HepG2 (cell line): ENCODE measurements around the gene TARS3. TPM values are rescaled to one million over a fixed set of nuclear protein-coding genes. Genes with fewer than 3 reads are reported as not detected.

ENCODE experiments used
- CEBPB ChIP-seq: IDR thresholded peaks from 2 replicates; pipeline ENCODE4 v1.6.1; 2011; ENCODE audit warnings: low read depth, low read length, improper control_type of control experiment, borderline replicate concordance
- NFRKB ChIP-seq: fragments of 450-650 bp; IDR thresholded peaks from 2 replicates; pipeline ENCODE4 v1.6.1; 2017
- ZFP36L1 ChIP-seq: sonication (generic); formaldehyde crosslinking; IDR thresholded peaks from 2 replicates; pipeline ENCODE4 v1.8.0; 2022; ENCODE audit warnings: mild to moderate bottlenecking, missing genetic modification reagents, moderate library complexity
- ZNF496 ChIP-seq: sonication (generic); formaldehyde crosslinking; IDR thresholded peaks from 2 replicates; pipeline ENCODE4 v1.8.1; 2023; ENCODE audit warnings: mild to moderate bottlenecking, moderate library complexity, missing genetic modification reagents; ENCODE audit not compliant: insufficient replicate concordance
- ZNF790 ChIP-seq: sonication (generic); formaldehyde crosslinking; IDR thresholded peaks from 2 replicates; pipeline ENCODE4 v1.8.0; 2022; ENCODE audit warnings: missing genetic modification reagents, mild to moderate bottlenecking, borderline replicate concordance
- polyA plus RNA-seq, 8 experiments: library from polyadenylated mRNA; depleted of rRNA in 3 of 8; stranded (reverse) in 7 of 8; unstranded in 1 of 8; fragments of >200 nt; fragmentation: Illumina TruSeq in 4 of 8; extraction: Trizol in 4 of 8; gene quantifications; 2 replicates each; pipeline versions ENCODE4 v1.2.1 to v1.2.3, GENCODE V29; 2011 to 2016; ENCODE audit warnings: low read depth in 4 of 8, missing spikeins in 1 of 8, mixed read lengths in 1 of 8; ENCODE audit not compliant: insufficient read depth in 1 of 8
- total RNA-seq, 5 experiments: library from RNA; depleted of rRNA; stranded (reverse); fragments of >200 nt; fragmentation: Illumina TruSeq; extraction: Trizol; gene quantifications; 2 replicates each; pipeline ENCODE4 v1.2.3, GENCODE V29; 2016; ENCODE audit warnings: low read depth in 1 of 5
- TF ChIP-seq, protein P1 (sequence below): fragments of 450-650 bp; IDR thresholded peaks from 2 replicates; pipeline ENCODE4 v1.6.1; 2016
- TF ChIP-seq, protein P2 (sequence below): conservative IDR thresholded peaks from 2 replicates; pipeline ENCODE4 v1.6.1; 2018; ENCODE audit warnings: missing genetic modification reagents
- TF ChIP-seq, protein P3 (sequence below): sonication (generic); formaldehyde crosslinking; IDR thresholded peaks from 2 replicates; pipeline ENCODE4 v1.5.1; 2020; ENCODE audit warnings: mild to moderate bottlenecking, missing genetic modification reagents, moderate library complexity
- TF ChIP-seq, protein P4 (sequence below): sonication (generic); formaldehyde crosslinking; IDR thresholded peaks from 2 replicates; pipeline ENCODE4 v1.8.1; 2023; ENCODE audit warnings: mild to moderate bottlenecking, missing genetic modification reagents

TARS3 gene
- total and polyA plus RNA-seq, 2 of the 13 experiments (the other 11 are each of a cell fraction or from before 2014, with no cell fraction given) = 4.1 to 11.7 TPM

DNA sequence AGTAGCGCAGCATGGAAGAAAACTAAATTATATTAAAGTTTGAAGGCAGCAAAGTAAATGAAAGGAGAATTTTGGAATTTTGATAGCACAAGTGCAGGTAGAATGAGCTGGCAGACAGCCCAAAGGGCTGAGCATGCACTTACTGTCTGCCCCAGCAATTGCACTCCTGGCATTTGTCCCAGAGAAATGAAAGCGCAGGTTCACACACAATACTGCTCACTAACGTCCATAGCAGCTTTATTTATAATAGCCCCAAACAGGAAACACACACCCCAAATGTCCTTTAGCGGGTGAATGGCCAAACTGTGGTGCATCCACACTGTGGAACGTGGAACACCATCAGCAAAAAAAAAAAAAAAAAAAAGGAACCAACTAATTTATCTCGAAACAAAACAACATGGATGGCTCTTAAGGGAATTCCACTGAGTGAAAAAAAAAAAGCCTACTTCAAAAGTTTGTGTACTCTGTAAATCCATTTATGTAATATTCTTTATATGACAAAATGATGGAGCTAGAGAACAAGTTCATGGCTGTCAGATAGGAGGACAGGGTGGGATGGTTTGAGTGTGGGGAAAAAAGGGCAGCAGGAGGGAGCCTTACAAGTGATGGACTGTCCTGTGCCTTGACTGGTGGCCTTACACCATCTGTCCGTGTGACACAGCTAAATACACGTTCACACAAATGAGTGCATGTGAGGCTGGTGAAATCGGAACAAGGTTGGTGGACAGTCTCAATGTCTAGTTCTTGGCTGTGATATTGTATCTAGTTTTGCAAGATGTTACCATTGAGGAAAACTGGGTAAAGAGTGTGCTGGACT is 66.1 kb downstream of the TARS3 start (continued):
- TF ChIP-seq, protein P1, sequence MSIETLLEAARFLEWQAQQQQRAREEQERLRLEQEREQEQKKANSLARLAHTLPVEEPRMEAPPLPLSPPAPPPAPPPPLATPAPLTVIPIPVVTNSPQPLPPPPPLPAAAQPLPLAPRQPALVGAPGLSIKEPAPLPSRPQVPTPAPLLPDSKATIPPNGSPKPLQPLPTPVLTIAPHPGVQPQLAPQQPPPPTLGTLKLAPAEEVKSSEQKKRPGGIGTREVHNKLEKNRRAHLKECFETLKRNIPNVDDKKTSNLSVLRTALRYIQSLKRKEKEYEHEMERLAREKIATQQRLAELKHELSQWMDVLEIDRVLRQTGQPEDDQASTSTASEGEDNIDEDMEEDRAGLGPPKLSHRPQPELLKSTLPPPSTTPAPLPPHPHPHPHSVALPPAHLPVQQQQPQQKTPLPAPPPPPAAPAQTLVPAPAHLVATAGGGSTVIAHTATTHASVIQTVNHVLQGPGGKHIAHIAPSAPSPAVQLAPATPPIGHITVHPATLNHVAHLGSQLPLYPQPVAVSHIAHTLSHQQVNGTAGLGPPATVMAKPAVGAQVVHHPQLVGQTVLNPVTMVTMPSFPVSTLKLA = no peak
- TF ChIP-seq ZNF790 (CRISPR knock-in tag) (no peak), CEBPB (no peak), NFRKB (no peak), ZFP36L1 (CRISPR knock-in tag) (no peak), ZNF496 (CRISPR knock-in tag) (no peak)
- TF ChIP-seq, protein P2, sequence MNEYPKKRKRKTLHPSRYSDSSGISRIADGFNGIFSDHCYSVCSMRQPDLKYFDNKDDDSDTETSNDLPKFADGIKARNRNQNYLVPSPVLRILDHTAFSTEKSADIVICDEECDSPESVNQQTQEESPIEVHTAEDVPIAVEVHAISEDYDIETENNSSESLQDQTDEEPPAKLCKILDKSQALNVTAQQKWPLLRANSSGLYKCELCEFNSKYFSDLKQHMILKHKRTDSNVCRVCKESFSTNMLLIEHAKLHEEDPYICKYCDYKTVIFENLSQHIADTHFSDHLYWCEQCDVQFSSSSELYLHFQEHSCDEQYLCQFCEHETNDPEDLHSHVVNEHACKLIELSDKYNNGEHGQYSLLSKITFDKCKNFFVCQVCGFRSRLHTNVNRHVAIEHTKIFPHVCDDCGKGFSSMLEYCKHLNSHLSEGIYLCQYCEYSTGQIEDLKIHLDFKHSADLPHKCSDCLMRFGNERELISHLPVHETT (CRISPR knock-in tag) = no peak
- TF ChIP-seq, protein P3, sequence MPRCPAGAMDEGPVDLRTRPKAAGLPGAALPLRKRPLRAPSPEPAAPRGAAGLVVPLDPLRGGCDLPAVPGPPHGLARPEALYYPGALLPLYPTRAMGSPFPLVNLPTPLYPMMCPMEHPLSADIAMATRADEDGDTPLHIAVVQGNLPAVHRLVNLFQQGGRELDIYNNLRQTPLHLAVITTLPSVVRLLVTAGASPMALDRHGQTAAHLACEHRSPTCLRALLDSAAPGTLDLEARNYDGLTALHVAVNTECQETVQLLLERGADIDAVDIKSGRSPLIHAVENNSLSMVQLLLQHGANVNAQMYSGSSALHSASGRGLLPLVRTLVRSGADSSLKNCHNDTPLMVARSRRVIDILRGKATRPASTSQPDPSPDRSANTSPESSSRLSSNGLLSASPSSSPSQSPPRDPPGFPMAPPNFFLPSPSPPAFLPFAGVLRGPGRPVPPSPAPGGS (CRISPR knock-in tag) = no peak
- TF ChIP-seq, protein P4, sequence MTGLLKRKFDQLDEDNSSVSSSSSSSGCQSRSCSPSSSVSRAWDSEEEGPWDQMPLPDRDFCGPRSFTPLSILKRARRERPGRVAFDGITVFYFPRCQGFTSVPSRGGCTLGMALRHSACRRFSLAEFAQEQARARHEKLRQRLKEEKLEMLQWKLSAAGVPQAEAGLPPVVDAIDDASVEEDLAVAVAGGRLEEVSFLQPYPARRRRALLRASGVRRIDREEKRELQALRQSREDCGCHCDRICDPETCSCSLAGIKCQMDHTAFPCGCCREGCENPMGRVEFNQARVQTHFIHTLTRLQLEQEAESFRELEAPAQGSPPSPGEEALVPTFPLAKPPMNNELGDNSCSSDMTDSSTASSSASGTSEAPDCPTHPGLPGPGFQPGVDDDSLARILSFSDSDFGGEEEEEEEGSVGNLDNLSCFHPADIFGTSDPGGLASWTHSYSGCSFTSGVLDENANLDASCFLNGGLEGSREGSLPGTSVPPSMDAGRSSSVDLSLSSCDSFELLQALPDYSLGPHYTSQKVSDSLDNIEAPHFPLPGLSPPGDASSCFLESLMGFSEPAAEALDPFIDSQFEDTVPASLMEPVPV (CRISPR knock-in tag) = no peak
